Adrenal gland (tissue), 12 donors: ENCODE measurements around the gene ESR2. TPM values are rescaled to one million over a fixed set of nuclear protein-coding genes. Genes with fewer than 3 reads are reported as not detected.
"Not testable (repeated sequence)": the region's sequence is repeated elsewhere in the genome, so short reads cannot be mapped to it uniquely, and the experiment has no call there.

ENCODE experiments used
- DNase-seq, 7 donors: peaks; one replicate each; pipeline ENCODE4 v3.0.0-alpha.2; 2019 to 2020
- H3K27ac ChIP-seq, 5 donors: fragments of 200-600 bp; sonication (generic) in 4 of 5; 1 replicate in 3 of 5; 2 replicates in 2 of 5; pipeline versions ENCODE4 v1.5.1 to v1.8.0; 2016 to 2020; ENCODE audit warnings: mild to moderate bottlenecking in 1 of 5
- H3K27me3 ChIP-seq: fragments of 200-600 bp; 2 replicates; pipeline ENCODE4 v1.8.0; 2021
- H3K36me3 ChIP-seq, 2 donors: fragments of 200-600 bp; replicated peaks in 1 of 2; 1 replicate in 1 of 2; 2 replicates in 1 of 2; pipeline versions ENCODE4 v1.5.1 to v1.8.0; 2018 to 2022
- H3K4me1 ChIP-seq, 2 donors: fragments of 200-600 bp; replicated peaks in 1 of 2; 1 replicate in 1 of 2; 2 replicates in 1 of 2; pipeline versions ENCODE4 v1.5.1 to v1.8.0; 2018 to 2021
- H3K4me3 ChIP-seq, 4 donors: fragments of 200-600 bp; sonication (generic) in 3 of 4; one replicate each; pipeline ENCODE4 v1.5.1; 2016 to 2018
- H3K9me3 ChIP-seq, 3 donors: fragments of 200-600 bp; sonication (generic) in 1 of 3; replicated peaks in 1 of 3; 1 replicate in 2 of 3; 2 replicates in 1 of 3; pipeline versions ENCODE4 v1.5.1 to v1.8.0; 2016 to 2021
- CTCF ChIP-seq, 6 experiments: fragments of 450-650 bp in 4 of 6; fragments of 200-600 bp in 2 of 6; sonication (generic) in 1 of 6; IDR thresholded peaks; 1 replicate in 5 of 6; 2 replicates in 1 of 6; pipeline versions ENCODE4 v1.5.1 to v1.8.0; 2016 to 2021; ENCODE audit warnings: antibody characterized with exemption in 6 of 6, mild to moderate bottlenecking in 2 of 6, moderate library complexity in 1 of 6
- POLR2A ChIP-seq, 2 donors: fragments of 450-650 bp; IDR thresholded peaks; one replicate each; pipeline ENCODE4 v1.6.1; 2017; ENCODE audit warnings: antibody characterized with exemption in 2 of 2, mild to moderate bottlenecking in 2 of 2, moderate library complexity in 1 of 2
- WGBS, 4 donors: extraction: QIAGEN DNeasy Blood & Tissue Kit in 2 of 4; methylation state at CpG; one replicate each; pipeline versions ENCODE4 v1.1.5 to v1.1.7; 2013 to 2017; 5-methylcytosine and 5-hydroxymethylcytosine counted together
- intact Hi-C, 2 donors: fragments of 100-400 bp; cut with DNase I; formaldehyde crosslinking; loops; one replicate each; pipeline versions ENCODE4 v1.14.1 to v1.15.0; 2022 to 2023
- polyA plus RNA-seq, 3 donors: library from polyadenylated mRNA; stranded (reverse); fragments of 200-250 nt in 2 of 3; fragments of 350-450 nt in 1 of 3; fragmentation: Illumina TruSeq in 1 of 3; extraction: RNeasy Lipid Tissue Mini Kit (QIAGEN cat#74804) in 1 of 3; gene quantifications; one replicate each; pipeline ENCODE4 v1.2.3, GENCODE V29; 2013 to 2014
- total RNA-seq, 9 donors: library from RNA; depleted of rRNA in 4 of 9; stranded (reverse); fragments of >200 nt in 4 of 9; fragments of 120-200 nt in 1 of 9; fragmentation: NEBNext Ultra II Directional in 1 of 9; extraction: Animal tissue kit (Norgen Biotek cat#: 25700) in 1 of 9; gene quantifications; one replicate each; pipeline versions ENCODE4 v1.1.0 to v1.2.4, GENCODE V29; 2013 to 2023
- donor health status: healthy with polysubstance abuse.
- donor health status: Bipolar disorder and iron deficiency.
- donor health status: DM: yes; HTN: yes; CAD: no.
- donor health status: DM: no; HTN: no; CAD: no.
- donor health status: DM: no; HTN: no; CAD: no.
- donor health status: DM: yes; HTN: yes; CAD: no.

Gene ESR2
- total and polyA plus RNA-seq, 12 donors: 3.0 to 36.0 (median 18.8) TPM

GRCh38 chr14:64184103-64184729, 110.0 kb downstream of the ESR2 start:
- intact Hi-C loops: no loop called here
- Histone ChIP-seq H3K9me3 (no peaks in the 10 kb centered on the region), H3K36me3 (no peaks in the 10 kb centered on the region), H3K27me3 (no peaks in the 10 kb centered on the region), H3K4me3 (no peak overlapping the region), H3K27ac (no peak overlapping the region), H3K4me1 (no peaks in the 10 kb centered on the region)
- 93 to 98% (median 97%) methylated on average over 7 of the region's 7 CpGs for WGBS, 4 donors
- DNase-seq: no peak
- TF ChIP-seq POLR2A (IDR thresholded peaks at IDR 0.05) (no peak), CTCF (IDR thresholded peaks at IDR 0.05) (no peak)

GRCh38 chr14:64182908-64183307, 111.3 kb downstream of the ESR2 start:
- WGBS, 4 donors: 95 to 100% (median 98%) methylated on average over 5 to 40 of the region's 40 CpGs
- H3K4me3 ChIP-seq, H3K27ac ChIP-seq, H3K9me3 ChIP-seq, H3K36me3 ChIP-seq, H3K27me3 ChIP-seq, DNase-seq, H3K4me1 ChIP-seq, intact Hi-C loops: not testable (repeated sequence)

GRCh38 chr14:64178814-64179213, 115.4 kb downstream of the ESR2 start:
- 90 to 95% (median 93%) methylated on average over 3 of the region's 3 CpGs for WGBS, 4 donors
- DNase-seq: no peak
- intact Hi-C loops: no loop called here
- TF ChIP-seq CTCF (IDR thresholded peaks at IDR 0.05): no peak
- no peak for TF ChIP-seq POLR2A (IDR thresholded peaks at IDR 0.05)
- peaks cover 0 to 5% of the 10 kb centered on the region in 2 donors for H3K4me1 ChIP-seq
- H3K36me3 ChIP-seq: no peaks in the 10 kb centered on the region
- H3K27ac ChIP-seq: no peak overlapping the region
- no peaks in the 10 kb centered on the region for H3K9me3 ChIP-seq
- no peak overlapping the region for H3K4me3 ChIP-seq
- no peaks in the 10 kb centered on the region for H3K27me3 ChIP-seq

GRCh38 chr14:64176330-64176729, 117.8 kb downstream of the ESR2 start:
- WGBS, 4 donors: 92 to 94% (median 93%) methylated on average over 2 of the region's 2 CpGs
- intact Hi-C loops: no loop called here
- no peak for TF ChIP-seq CTCF (IDR thresholded peaks at IDR 0.05)
- TF ChIP-seq POLR2A (IDR thresholded peaks at IDR 0.05): no peak
- Histone ChIP-seq H3K36me3 (no peaks in the 10 kb centered on the region), H3K9me3 (no peaks in the 10 kb centered on the region), H3K4me1 (peaks cover 0 to 5% of the 10 kb centered on the region in 2 donors), H3K27me3 (no peaks in the 10 kb centered on the region), H3K4me3 (no peak overlapping the region), H3K27ac (no peak overlapping the region)
- DNase-seq: no peak
